GM23338 (cell line): ENCODE results near the gene PITPNC1.

ENCODE experiments used
- CREB1 ChIP-seq: fragments of 250-450 bp; sonication (Bioruptor Pico); IDR thresholded peaks from 2 replicates; pipeline ENCODE4 v1.5.0; 2020; ENCODE audit warnings: low read depth, mild to moderate bottlenecking, moderate library complexity
- CTCF ChIP-seq, 2 experiments: fragments of 200-600 bp in 1 of 2; sonication (generic) in 1 of 2; conservative IDR thresholded peaks; 2 replicates each; pipeline versions ENCODE4 v1.5.1 to v1.6.1; 2016 to 2017; ENCODE audit warnings: antibody characterized with exemption in 2 of 2, low read depth in 2 of 2, mild to moderate bottlenecking in 2 of 2, moderate library complexity in 1 of 2
- EZH2 ChIP-seq: fragments of 200-600 bp; sonication (generic); IDR thresholded peaks from one replicate; pipeline ENCODE4 v1.8.0; 2017; ENCODE audit warnings: antibody characterized with exemption, mild to moderate bottlenecking, low read depth; ENCODE audit not compliant: unreplicated experiment
- TF ChIP-seq, protein P1 (sequence below): IDR thresholded peaks from one replicate; pipeline ENCODE4 v1.6.1; 2018; ENCODE audit warnings: antibody characterized with exemption; ENCODE audit not compliant: unreplicated experiment

GRCh38 chr17:67439269-67439668, 62.2 kb downstream of the PITPNC1 start:
- TF ChIP-seq CTCF (conservative IDR thresholded peaks at IDR 0.05; ENCODE audit: low read depth in 2 of 2) (no peak), EZH2 (no peak), CREB1 (CRISPR knock-in tag) (no peak)
- TF ChIP-seq, protein P1, sequence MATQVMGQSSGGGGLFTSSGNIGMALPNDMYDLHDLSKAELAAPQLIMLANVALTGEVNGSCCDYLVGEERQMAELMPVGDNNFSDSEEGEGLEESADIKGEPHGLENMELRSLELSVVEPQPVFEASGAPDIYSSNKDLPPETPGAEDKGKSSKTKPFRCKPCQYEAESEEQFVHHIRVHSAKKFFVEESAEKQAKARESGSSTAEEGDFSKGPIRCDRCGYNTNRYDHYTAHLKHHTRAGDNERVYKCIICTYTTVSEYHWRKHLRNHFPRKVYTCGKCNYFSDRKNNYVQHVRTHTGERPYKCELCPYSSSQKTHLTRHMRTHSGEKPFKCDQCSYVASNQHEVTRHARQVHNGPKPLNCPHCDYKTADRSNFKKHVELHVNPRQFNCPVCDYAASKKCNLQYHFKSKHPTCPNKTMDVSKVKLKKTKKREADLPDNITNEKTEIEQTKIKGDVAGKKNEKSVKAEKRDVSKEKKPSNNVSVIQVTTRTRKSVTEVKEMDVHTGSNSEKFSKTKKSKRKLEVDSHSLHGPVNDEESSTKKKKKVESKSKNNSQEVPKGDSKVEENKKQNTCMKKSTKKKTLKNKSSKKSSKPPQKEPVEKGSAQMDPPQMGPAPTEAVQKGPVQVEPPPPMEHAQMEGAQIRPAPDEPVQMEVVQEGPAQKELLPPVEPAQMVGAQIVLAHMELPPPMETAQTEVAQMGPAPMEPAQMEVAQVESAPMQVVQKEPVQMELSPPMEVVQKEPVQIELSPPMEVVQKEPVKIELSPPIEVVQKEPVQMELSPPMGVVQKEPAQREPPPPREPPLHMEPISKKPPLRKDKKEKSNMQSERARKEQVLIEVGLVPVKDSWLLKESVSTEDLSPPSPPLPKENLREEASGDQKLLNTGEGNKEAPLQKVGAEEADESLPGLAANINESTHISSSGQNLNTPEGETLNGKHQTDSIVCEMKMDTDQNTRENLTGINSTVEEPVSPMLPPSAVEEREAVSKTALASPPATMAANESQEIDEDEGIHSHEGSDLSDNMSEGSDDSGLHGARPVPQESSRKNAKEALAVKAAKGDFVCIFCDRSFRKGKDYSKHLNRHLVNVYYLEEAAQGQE, result no peak
